C4-2B (cell line): Measurements from ENCODE around the gene PLBD2.

Experiments
- H3K27ac ChIP-seq: fragments of 450-650 bp; 2 replicates; pipeline ENCODE4 v1.5.1; 2017
- ZFX ChIP-seq: fragments of 450-650 bp; IDR thresholded peaks from 2 replicates; pipeline ENCODE4 v1.6.1; 2017
- TF ChIP-seq, protein P1 (sequence below): fragments of 450-650 bp; conservative IDR thresholded peaks from 2 replicates; pipeline ENCODE4 v1.5.1; 2017; ENCODE audit warnings: mild to moderate bottlenecking

The PLBD2 gene

DNA sequence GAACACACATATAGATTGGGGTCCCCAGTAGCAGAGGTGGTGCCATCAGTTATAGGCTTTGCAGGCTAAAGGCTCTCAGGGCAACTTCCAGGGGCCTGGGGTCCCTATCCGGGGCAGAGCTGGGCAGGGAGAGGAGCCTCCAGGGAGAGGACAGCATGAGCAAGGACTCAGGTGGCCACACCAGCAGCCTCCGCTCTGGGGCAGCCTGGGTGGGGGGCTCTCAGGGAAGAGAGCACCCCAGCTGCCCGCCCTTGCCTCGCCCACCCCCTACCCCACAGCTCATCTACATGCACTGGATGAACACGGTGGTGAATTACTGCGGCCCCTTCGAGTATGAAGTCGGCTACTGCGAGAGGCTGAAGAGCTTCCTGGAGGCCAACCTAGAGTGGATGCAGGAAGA is 14.0 kb downstream of the PLBD2 start:
- TF ChIP-seq, protein P1, sequence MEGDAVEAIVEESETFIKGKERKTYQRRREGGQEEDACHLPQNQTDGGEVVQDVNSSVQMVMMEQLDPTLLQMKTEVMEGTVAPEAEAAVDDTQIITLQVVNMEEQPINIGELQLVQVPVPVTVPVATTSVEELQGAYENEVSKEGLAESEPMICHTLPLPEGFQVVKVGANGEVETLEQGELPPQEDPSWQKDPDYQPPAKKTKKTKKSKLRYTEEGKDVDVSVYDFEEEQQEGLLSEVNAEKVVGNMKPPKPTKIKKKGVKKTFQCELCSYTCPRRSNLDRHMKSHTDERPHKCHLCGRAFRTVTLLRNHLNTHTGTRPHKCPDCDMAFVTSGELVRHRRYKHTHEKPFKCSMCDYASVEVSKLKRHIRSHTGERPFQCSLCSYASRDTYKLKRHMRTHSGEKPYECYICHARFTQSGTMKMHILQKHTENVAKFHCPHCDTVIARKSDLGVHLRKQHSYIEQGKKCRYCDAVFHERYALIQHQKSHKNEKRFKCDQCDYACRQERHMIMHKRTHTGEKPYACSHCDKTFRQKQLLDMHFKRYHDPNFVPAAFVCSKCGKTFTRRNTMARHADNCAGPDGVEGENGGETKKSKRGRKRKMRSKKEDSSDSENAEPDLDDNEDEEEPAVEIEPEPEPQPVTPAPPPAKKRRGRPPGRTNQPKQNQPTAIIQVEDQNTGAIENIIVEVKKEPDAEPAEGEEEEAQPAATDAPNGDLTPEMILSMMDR, result no peak
- no peak for TF ChIP-seq ZFX

DNA sequence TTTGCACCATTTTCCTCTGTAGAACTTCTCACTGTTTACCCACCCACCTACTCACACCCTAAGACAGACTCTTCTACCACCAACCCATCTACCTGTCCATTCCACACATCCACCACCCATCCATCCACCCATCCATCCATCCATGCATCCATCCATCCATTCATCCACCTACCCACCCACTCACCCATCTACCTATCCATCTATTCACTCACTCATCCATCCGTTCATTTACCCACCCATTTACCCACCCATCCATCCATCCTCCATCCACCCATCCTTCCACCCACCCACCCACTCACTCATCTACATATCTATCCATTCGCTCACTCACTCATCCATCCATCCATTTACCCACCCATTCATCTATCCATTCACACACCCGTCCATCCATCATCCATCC is 15.1 kb downstream of the PLBD2 start:
- H3K27ac ChIP-seq, result no peak overlapping the region
- TF ChIP-seq, protein P1, result no peak
- no peak for TF ChIP-seq ZFX

More for the DNA sequence above, 14.0 kb downstream of the PLBD2 start:
- H3K27ac ChIP-seq, result no peak overlapping the region

DNA sequence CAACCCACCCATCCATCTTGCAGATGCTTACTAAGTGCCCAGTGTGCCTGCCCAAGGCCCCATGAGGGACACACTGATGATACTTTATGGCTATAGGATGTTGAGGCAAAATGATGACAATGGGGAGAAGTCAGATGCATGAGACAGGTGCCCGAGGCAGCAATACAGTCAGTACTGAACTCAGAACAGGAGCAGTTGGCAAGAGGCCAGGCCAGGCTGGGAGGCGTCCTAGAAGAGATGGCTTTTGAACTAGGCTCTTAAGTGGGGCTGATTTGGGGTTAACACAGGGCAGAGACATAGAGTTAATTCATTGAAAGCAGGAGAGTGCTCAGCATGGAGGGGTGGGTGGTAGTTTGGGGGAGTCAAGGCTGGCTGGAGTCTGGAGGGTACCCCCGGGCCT is 15.6 kb downstream of the PLBD2 start:
- TF ChIP-seq ZFX, result no peak
- TF ChIP-seq, protein P1, result no peak
- no peak overlapping the region for H3K27ac ChIP-seq

DNA sequence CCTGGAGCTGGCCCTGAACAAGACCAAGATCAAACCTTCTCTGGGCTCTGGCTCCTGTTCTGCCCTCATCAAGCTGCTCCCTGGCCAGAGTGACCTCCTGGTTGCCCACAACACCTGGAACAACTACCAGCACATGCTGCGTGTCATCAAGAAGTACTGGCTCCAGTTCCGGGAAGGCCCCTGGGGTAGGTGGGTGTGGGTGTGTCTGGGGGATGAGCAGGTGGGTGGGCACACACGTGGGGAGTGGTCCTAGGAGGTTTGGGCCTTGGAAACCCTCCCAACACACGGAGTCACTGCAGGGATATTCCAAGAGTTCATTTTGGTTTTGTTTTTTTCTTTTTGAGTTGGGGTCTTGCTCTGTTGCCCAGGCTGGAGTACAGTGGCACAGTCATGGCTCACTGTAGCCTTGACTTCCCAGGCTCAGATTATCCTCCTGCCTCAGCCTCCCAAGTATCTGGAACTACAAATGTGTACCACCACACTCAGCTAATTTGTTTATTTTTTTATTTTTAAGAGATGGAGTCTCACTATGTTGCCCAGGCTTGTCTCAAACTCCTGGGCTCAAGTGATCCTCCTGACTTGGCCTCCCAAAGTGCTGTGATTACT is 16.5 kb downstream of the PLBD2 start:
- no peak overlapping the region for H3K27ac ChIP-seq
- TF ChIP-seq, protein P1, result no peak
- TF ChIP-seq ZFX, result no peak

DNA sequence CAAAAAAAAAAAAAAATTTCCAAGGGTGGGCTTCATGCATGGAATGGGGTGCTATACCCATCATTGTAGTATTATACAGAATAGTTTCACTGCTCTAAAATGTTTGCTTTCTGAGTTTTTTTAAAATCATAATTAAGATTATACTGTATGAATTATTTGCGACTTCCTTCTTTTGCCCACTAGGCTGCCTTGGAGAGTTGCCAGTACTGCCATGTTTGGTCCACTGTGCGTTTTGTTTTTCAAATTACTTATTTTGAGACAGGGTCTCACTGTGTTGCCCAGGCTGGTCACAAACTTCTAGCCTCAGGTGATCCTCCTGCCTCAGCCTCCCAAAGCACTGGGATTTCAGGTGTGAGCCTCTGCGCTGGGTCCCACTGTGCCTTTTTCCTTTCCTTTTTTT is 19.9 kb downstream of the PLBD2 start:
- TF ChIP-seq ZFX, result no peak
- TF ChIP-seq, protein P1, result no peak; the same call in 1 of the 2 replicates
- H3K27ac ChIP-seq, result no peak overlapping the region

DNA sequence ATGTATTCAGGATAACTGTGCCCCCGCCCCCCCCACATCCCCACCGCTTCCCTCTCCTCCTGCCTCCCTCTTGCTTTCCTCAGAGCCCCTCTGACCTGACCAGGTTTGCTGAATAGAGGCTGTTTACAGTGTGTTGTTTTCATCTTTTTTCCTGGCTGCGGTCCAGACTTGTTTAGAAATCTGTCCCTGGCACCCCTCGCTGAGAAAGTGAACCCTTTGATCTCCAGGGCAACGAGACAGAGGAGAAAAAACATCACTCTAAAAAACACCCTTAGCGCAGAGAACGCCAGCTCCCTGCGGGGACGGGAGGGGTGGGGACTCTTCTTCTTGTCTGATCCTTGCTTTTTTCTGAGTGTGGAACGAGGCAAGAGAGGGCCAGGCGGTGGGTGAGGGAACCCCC is 22.8 kb downstream of the PLBD2 start:
- H3K27ac ChIP-seq, result no peak overlapping the region

DNA sequence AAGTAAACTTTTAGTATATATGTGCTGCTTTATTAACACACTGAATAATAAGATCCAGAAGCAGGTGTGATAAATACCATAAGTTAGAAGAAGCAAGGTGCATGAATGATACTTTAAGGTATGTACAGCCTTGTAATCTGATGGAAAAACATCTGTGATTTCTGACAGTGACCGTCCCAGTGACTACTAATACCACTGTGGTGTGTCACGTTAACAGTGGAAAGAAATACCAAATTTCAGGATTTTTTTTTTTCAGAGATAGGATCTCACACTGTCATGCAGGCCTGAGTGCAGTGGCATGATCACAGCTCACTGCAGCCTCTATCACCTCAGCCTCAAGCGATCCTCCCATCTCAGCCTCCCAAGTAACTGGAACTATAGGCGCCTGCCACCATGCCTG is 23.8 kb downstream of the PLBD2 start:
- no peak overlapping the region for H3K27ac ChIP-seq
- TF ChIP-seq ZFX, result no peak
- TF ChIP-seq, protein P1, result no peak

More for the DNA sequence above, 22.8 kb downstream of the PLBD2 start:
- TF ChIP-seq, protein P1, result no peak
- no peak for TF ChIP-seq ZFX
